Endodermal cell (in vitro differentiated cells): ENCODE measurements around the gene ELMO1. TPM values are rescaled to one million over a fixed set of nuclear protein-coding genes. Genes with fewer than 3 reads are reported as not detected.
A peak's percentile ranks its signal among the peaks of the same experiment; 100 is the strongest.

Experiments
- DNase-seq: peaks from one replicate; pipeline ENCODE4 v3.0.0-alpha.2; 2017
- H3K27ac ChIP-seq: 2 replicates; pipeline ENCODE4 v1.5.1; 2013; ENCODE audit warnings: mild to moderate bottlenecking, low read depth, low read length, moderate library complexity
- H3K27me3 ChIP-seq: 2 replicates; pipeline ENCODE4 v1.6.1; 2013; ENCODE audit warnings: mild to moderate bottlenecking, low read length, moderate library complexity; ENCODE audit not compliant: insufficient read depth, control insufficient read depth, poor library complexity, severe bottlenecking
- H3K36me3 ChIP-seq: 2 replicates; pipeline ENCODE4 v1.7.0; 2013; ENCODE audit warnings: mild to moderate bottlenecking, low read length, moderate library complexity; ENCODE audit not compliant: control insufficient read depth, insufficient read depth
- H3K4me1 ChIP-seq: one replicate; pipeline ENCODE4 v1.7.0; 2013; ENCODE audit warnings: low read length; ENCODE audit not compliant: control insufficient read depth, insufficient read depth
- H3K4me3 ChIP-seq: 2 replicates; pipeline ENCODE4 v1.5.1; 2013; ENCODE audit warnings: mild to moderate bottlenecking, low read length, moderate library complexity
- H3K9ac ChIP-seq: 2 replicates; pipeline ENCODE4 v1.6.1; 2013; ENCODE audit warnings: mild to moderate bottlenecking, low read length, moderate library complexity; ENCODE audit not compliant: poor library complexity, severe bottlenecking; ENCODE audit errors: extremely low read depth
- H3K9me3 ChIP-seq: 2 replicates; pipeline ENCODE4 v1.6.1; 2013; ENCODE audit warnings: mild to moderate bottlenecking, low read length, moderate library complexity; ENCODE audit not compliant: control insufficient read depth
- H3K27ac Mint-ChIP-seq: 2 replicates; pipeline ENCODE4 v1.8.0; 2020; ENCODE audit warnings: mixed read lengths
- H3K27me3 Mint-ChIP-seq: 2 replicates; pipeline ENCODE4 v1.8.0; 2021; ENCODE audit warnings: mild to moderate bottlenecking, mixed read lengths; ENCODE audit not compliant: insufficient read depth
- H3K36me3 Mint-ChIP-seq: 2 replicates; pipeline ENCODE4 v1.8.0; 2020; ENCODE audit warnings: low read depth, mixed read lengths
- H3K4me1 Mint-ChIP-seq: 2 replicates; pipeline ENCODE4 v1.8.0; 2020; ENCODE audit warnings: mixed read lengths
- H3K4me3 Mint-ChIP-seq: 2 replicates; pipeline ENCODE4 v1.8.0; 2020; ENCODE audit warnings: mild to moderate bottlenecking, moderate library complexity, mixed read lengths
- H3K9me3 Mint-ChIP-seq: 2 replicates; pipeline ENCODE4 v1.8.0; 2020; ENCODE audit warnings: mild to moderate bottlenecking, mixed read lengths
- CTCF ChIP-seq: fragments of 200-600 bp; sonication (generic); conservative IDR thresholded peaks from 2 replicates; pipeline ENCODE4 v1.5.0; 2021; ENCODE audit warnings: antibody characterized with exemption, mild to moderate bottlenecking
- WGBS, 2 experiments: methylation state at CpG; one replicate each; pipeline versions ENCODE4 v1.1.5 to v1.1.7; 2013; ENCODE audit warnings: missing lambda C conversion rate in 2 of 2, mixed read lengths in 1 of 2; ENCODE audit not compliant: insufficient coverage in 1 of 2, insufficient read length in 1 of 2; 5-methylcytosine and 5-hydroxymethylcytosine counted together
- total RNA-seq, 2 donors: library from RNA; stranded (reverse); fragmentation: NEBNext Ultra II Directional in 1 of 2; extraction: Animal tissue kit (Norgen Biotek cat#: 25700) in 1 of 2; gene quantifications; 2 replicates in 1 of 2; 3 replicates in 1 of 2; pipeline ENCODE4 v1.2.1, GENCODE V29; 2021

The ELMO1 gene
- total RNA-seq, 2 donors from 2014 or later = 120 to 131 TPM

- WGBS, 2 experiments = 77 to 96% methylated on average over 4 to 5 of the region's 5 CpGs
- H3K4me1 Mint-ChIP-seq = peaks cover 29% of the 10 kb centered on the region
- H3K9me3 Mint-ChIP-seq = peaks cover 7% of the 10 kb centered on the region
Observed at GRCh38 chr7:37285706-37286453, 162.8 kb downstream of the ELMO1 start.

GRCh38 chr7:37284805-37285231 lies 163.8 kb downstream of the ELMO1 start:
- WGBS, 2 experiments = 71 to 80% methylated on average over 6 of the region's 6 CpGs
- peak; percentile 94 for DNase-seq
- peaks cover 18% of the 10 kb centered on the region for H3K4me1 ChIP-seq
- Mint-ChIP-seq H3K36me3 (peaks cover 18% of the 10 kb centered on the region), H3K4me1 (peaks cover 35% of the 10 kb centered on the region), H3K27ac (no peak overlapping the region), H3K27me3 (no peaks in the 10 kb centered on the region), H3K9me3 (peaks cover 3% of the 10 kb centered on the region), H3K4me3 (no peak overlapping the region)
- H3K4me3 ChIP-seq = no peak overlapping the region
- H3K9me3 ChIP-seq = no peaks in the 10 kb centered on the region
- H3K9ac ChIP-seq = no peak overlapping the region
- no peaks in the 10 kb centered on the region for H3K27me3 ChIP-seq
- peak; percentile 95 for TF ChIP-seq CTCF
- no peak overlapping the region for H3K27ac ChIP-seq
- H3K36me3 ChIP-seq = no peaks in the 10 kb centered on the region

More at GRCh38 chr7:37285706-37286453, 162.8 kb downstream of the ELMO1 start:
- H3K27ac Mint-ChIP-seq = peak overlapping the region; percentile 3
- H3K4me3 Mint-ChIP-seq = no peak overlapping the region
- no peaks in the 10 kb centered on the region for H3K27me3 Mint-ChIP-seq
- no peak for TF ChIP-seq CTCF
- Histone ChIP-seq H3K27me3 (no peaks in the 10 kb centered on the region), H3K4me1 (peaks cover 18% of the 10 kb centered on the region), H3K27ac (no peak overlapping the region), H3K9me3 (no peaks in the 10 kb centered on the region), H3K4me3 (no peak overlapping the region), H3K9ac (no peak overlapping the region), H3K36me3 (no peaks in the 10 kb centered on the region)
- DNase-seq = peak; percentile 69
- H3K36me3 Mint-ChIP-seq = peaks cover 12% of the 10 kb centered on the region

GRCh38 chr7:37284285-37284684 lies 164.4 kb downstream of the ELMO1 start:
- H3K4me3 ChIP-seq = no peak overlapping the region
- peaks cover 3% of the 10 kb centered on the region for H3K9me3 Mint-ChIP-seq
- H3K27ac Mint-ChIP-seq = no peak overlapping the region
- H3K4me1 ChIP-seq = peaks cover 18% of the 10 kb centered on the region
- H3K4me1 Mint-ChIP-seq = peaks cover 35% of the 10 kb centered on the region
- no peaks in the 10 kb centered on the region for H3K36me3 ChIP-seq
- no peaks in the 10 kb centered on the region for H3K9me3 ChIP-seq
- no peak for TF ChIP-seq CTCF
- H3K27ac ChIP-seq = no peak overlapping the region
- H3K27me3 Mint-ChIP-seq = no peaks in the 10 kb centered on the region
- 100% methylated on average over 2 to 3 of the region's 4 CpGs for WGBS, 2 experiments
- H3K9ac ChIP-seq = no peak overlapping the region
- H3K4me3 Mint-ChIP-seq = no peak overlapping the region
- peaks cover 23% of the 10 kb centered on the region for H3K36me3 Mint-ChIP-seq
- no peaks in the 10 kb centered on the region for H3K27me3 ChIP-seq
- DNase-seq = no peak
